ENCODE results near the gene SAFB2.
A peak's percentile ranks its signal among the peaks of the same experiment; 100 is the strongest.

SAFB2 gene

GRCh38 chr19:5603626-5604025, 18.9 kb downstream of the SAFB2 start:
- WGBS (ENCODE audit: extremely low coverage, insufficient coverage, insufficient read length), result no CpG with 5 or more reads among the region's 5 CpGs
- Histone ChIP-seq H3K23ac (ENCODE audit: low read length) (no peak overlapping the region), H3K18ac (ENCODE audit: low read length) (no peak overlapping the region)

DNA sequence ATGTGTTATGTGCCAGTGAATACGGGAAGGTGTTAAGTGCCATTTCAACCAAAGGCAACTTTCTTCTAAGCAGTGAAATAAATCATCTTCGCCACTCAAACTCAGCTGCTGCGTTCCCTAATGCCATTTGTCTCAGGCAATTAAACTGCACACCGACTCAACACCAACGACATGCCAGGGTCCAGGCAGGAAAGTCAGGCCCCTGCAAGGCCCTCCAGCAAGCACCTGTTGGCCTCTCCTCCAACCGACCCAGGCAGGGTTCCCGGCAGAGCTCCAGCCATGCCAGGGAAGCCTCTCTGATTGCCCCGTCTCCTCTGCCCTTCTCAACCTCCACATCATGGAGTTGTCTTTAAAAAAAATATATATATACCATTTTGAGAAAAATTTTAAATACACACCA, 21.8 kb downstream of the SAFB2 start:
- H3K9ac ChIP-seq (ENCODE audit: low read length), result no peak overlapping the region
- no peaks in the 10 kb centered on the region for H3K79me1 ChIP-seq (ENCODE audit: low read length)
- H3K4me2 ChIP-seq (ENCODE audit: low read length), result no peak overlapping the region
- H3K79me2 ChIP-seq (ENCODE audit: control insufficient read depth, insufficient read depth, low read length, poor library complexity), result no peaks in the 10 kb centered on the region
- WGBS (ENCODE audit: extremely low coverage, insufficient coverage, insufficient read length), result no CpG with 5 or more reads among the region's 8 CpGs
- H4K91ac ChIP-seq (ENCODE audit: low read depth, low read length), result no peak overlapping the region
- H3K14ac ChIP-seq (ENCODE audit: low read length), result no peak overlapping the region
- no peak overlapping the region for H4K12ac ChIP-seq (ENCODE audit: low read depth, low read length)
- no peak overlapping the region for H2AFZ ChIP-seq (ENCODE audit: insufficient read depth, low read length, poor library complexity)
- no peaks in the 10 kb centered on the region for H3K27me3 ChIP-seq (ENCODE audit: insufficient read depth, low read length)
- H2BK120ac ChIP-seq (ENCODE audit: insufficient read depth, low read length, poor library complexity), result no peak overlapping the region
- peaks cover 66 to 75% of the 10 kb centered on the region in 2 experiments for H3K36me3 ChIP-seq (ENCODE audit: control insufficient read depth in 1 of 2, insufficient read depth in 2 of 2, low read length in 2 of 2)
- no peak overlapping the region for H2BK12ac ChIP-seq (ENCODE audit: low read length)
- H4K8ac ChIP-seq (ENCODE audit: low read depth, low read length), result no peak overlapping the region
- H3K9me3 ChIP-seq (ENCODE audit: insufficient read depth, low read depth, low read length), result no peaks in the 10 kb centered on the region
- no peak overlapping the region for H3K18ac ChIP-seq (ENCODE audit: low read length)
- no peak overlapping the region for H3K4ac ChIP-seq (ENCODE audit: low read depth, low read length)
- no peak overlapping the region for H2AK5ac ChIP-seq (ENCODE audit: low read length)
- no peak for DNase-seq
- no peaks in the 10 kb centered on the region for H3K4me1 ChIP-seq (ENCODE audit: control insufficient read depth in 1 of 2, insufficient read depth in 2 of 2, low read length in 2 of 2)
- no peak overlapping the region for H3K27ac ChIP-seq (ENCODE audit: low read depth, low read length)
- no peak overlapping the region for H3K23ac ChIP-seq (ENCODE audit: low read length)
- no peak overlapping the region for H2BK5ac ChIP-seq (ENCODE audit: low read depth, low read length, poor library complexity)
- H3K4me3 ChIP-seq (ENCODE audit: low read depth, low read length), result no peak overlapping the region

More at GRCh38 chr19:5603626-5604025, 18.9 kb downstream of the SAFB2 start:
- no peak overlapping the region for H3K4ac ChIP-seq (ENCODE audit: low read depth, low read length)
- no peak overlapping the region for H3K14ac ChIP-seq (ENCODE audit: low read length)
- no peaks in the 10 kb centered on the region for H3K9me3 ChIP-seq (ENCODE audit: insufficient read depth, low read depth, low read length)
- no peak overlapping the region for H3K4me2 ChIP-seq (ENCODE audit: low read length)
- H2BK5ac ChIP-seq (ENCODE audit: low read depth, low read length, poor library complexity), result no peak overlapping the region
- no peak overlapping the region for H3K27ac ChIP-seq (ENCODE audit: low read depth, low read length)
- H3K79me1 ChIP-seq (ENCODE audit: low read length), result no peaks in the 10 kb centered on the region
- H2BK12ac ChIP-seq (ENCODE audit: low read length), result no peak overlapping the region
- H3K36me3 ChIP-seq (ENCODE audit: control insufficient read depth in 1 of 2, insufficient read depth in 2 of 2, low read length in 2 of 2), result peaks cover 58 to 74% of the 10 kb centered on the region in 2 experiments
- H2BK120ac ChIP-seq (ENCODE audit: insufficient read depth, low read length, poor library complexity), result no peak overlapping the region
- no peaks in the 10 kb centered on the region for H3K79me2 ChIP-seq (ENCODE audit: control insufficient read depth, insufficient read depth, low read length, poor library complexity)
- no peak overlapping the region for H3K9ac ChIP-seq (ENCODE audit: low read length)
- no peak overlapping the region for H4K91ac ChIP-seq (ENCODE audit: low read depth, low read length)
- H4K8ac ChIP-seq (ENCODE audit: low read depth, low read length), result no peak overlapping the region
- H2AFZ ChIP-seq (ENCODE audit: insufficient read depth, low read length, poor library complexity), result no peak overlapping the region
- no peak overlapping the region for H4K12ac ChIP-seq (ENCODE audit: low read depth, low read length)
- no peaks in the 10 kb centered on the region for H3K4me1 ChIP-seq (ENCODE audit: control insufficient read depth in 1 of 2, insufficient read depth in 2 of 2, low read length in 2 of 2)
- no peaks in the 10 kb centered on the region for H3K27me3 ChIP-seq (ENCODE audit: insufficient read depth, low read length)
- DNase-seq, result no peak
- no peak overlapping the region for H2AK5ac ChIP-seq (ENCODE audit: low read length)
- no peak overlapping the region for H3K4me3 ChIP-seq (ENCODE audit: low read depth, low read length)

DNA sequence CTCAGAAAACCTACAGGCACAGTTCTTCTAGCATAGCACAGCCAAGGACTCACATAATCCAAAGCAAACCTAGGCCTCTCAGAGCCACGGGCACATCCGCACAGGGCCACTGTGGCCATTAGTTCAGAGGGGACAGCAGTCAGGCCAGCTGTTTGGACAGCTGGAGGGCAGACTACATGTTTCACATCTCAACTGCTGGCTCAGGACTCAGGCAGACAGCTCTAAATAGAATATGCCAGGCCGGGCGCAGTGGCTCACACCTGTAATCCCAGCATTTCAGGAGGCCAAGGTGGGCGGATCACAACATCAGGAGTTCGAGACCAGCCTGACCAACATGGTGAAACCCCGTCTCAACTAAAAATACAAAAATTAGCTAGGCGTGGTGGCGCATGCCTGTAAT, 26.8 kb downstream of the SAFB2 start:
- no peak overlapping the region for H4K12ac ChIP-seq (ENCODE audit: low read depth, low read length)
- peaks cover 3% of the 10 kb centered on the region for H3K9me3 ChIP-seq (ENCODE audit: insufficient read depth, low read depth, low read length)
- H3K23ac ChIP-seq (ENCODE audit: low read length), result no peak overlapping the region
- no peak overlapping the region for H3K27ac ChIP-seq (ENCODE audit: low read depth, low read length)
- no peak overlapping the region for H2BK12ac ChIP-seq (ENCODE audit: low read length)
- H3K4ac ChIP-seq (ENCODE audit: low read depth, low read length), result no peak overlapping the region
- no CpG with 5 or more reads among the region's 9 CpGs for WGBS (ENCODE audit: extremely low coverage, insufficient coverage, insufficient read length)
- H2AFZ ChIP-seq (ENCODE audit: insufficient read depth, low read length, poor library complexity), result no peak overlapping the region
- no peaks in the 10 kb centered on the region for H3K79me1 ChIP-seq (ENCODE audit: low read length)
- no peak overlapping the region for H3K14ac ChIP-seq (ENCODE audit: low read length)
- H3K79me2 ChIP-seq (ENCODE audit: control insufficient read depth, insufficient read depth, low read length, poor library complexity), result no peaks in the 10 kb centered on the region
- H3K4me1 ChIP-seq (ENCODE audit: control insufficient read depth in 1 of 2, insufficient read depth in 2 of 2, low read length in 2 of 2), result no peaks in the 10 kb centered on the region
- no peak overlapping the region for H4K91ac ChIP-seq (ENCODE audit: low read depth, low read length)
- H2AK5ac ChIP-seq (ENCODE audit: low read length), result no peak overlapping the region
- H3K9ac ChIP-seq (ENCODE audit: low read length), result no peak overlapping the region
- no peak for DNase-seq
- H3K27me3 ChIP-seq (ENCODE audit: insufficient read depth, low read length), result no peaks in the 10 kb centered on the region
- H2BK5ac ChIP-seq (ENCODE audit: low read depth, low read length, poor library complexity), result no peak overlapping the region
- no peak overlapping the region for H3K18ac ChIP-seq (ENCODE audit: low read length)
- H2BK120ac ChIP-seq (ENCODE audit: insufficient read depth, low read length, poor library complexity), result no peak overlapping the region
- peaks cover 78 to 90% of the 10 kb centered on the region in 2 experiments for H3K36me3 ChIP-seq (ENCODE audit: control insufficient read depth in 1 of 2, insufficient read depth in 2 of 2, low read length in 2 of 2)
- H3K4me3 ChIP-seq (ENCODE audit: low read depth, low read length), result no peak overlapping the region
- no peak overlapping the region for H3K4me2 ChIP-seq (ENCODE audit: low read length)
- H4K8ac ChIP-seq (ENCODE audit: low read depth, low read length), result no peak overlapping the region

DNA sequence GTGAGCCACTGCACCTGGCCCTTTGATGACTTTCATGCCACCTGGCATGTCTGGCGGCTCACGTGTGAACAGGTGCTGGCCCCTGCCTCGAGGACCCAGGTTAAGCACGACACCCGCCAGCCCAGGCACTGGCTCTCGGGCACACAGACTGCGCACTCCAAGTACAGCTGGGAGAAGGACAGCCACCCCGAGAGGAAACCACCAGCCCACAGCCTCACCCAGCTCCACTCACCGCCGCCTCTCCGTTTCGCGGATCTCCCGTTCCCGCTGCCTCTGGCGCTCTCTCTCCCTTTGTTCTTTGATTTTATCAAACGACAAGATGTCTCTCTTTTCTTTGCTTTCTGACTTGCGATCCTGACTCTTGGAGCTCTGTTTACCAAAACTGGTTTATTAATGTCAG, 27.4 kb downstream of the SAFB2 start:
- no peaks in the 10 kb centered on the region for H3K27me3 ChIP-seq (ENCODE audit: insufficient read depth, low read length)
- H3K9me3 ChIP-seq (ENCODE audit: insufficient read depth, low read depth, low read length), result peaks cover 3% of the 10 kb centered on the region
- H3K27ac ChIP-seq (ENCODE audit: low read depth, low read length), result no peak overlapping the region
- no peak overlapping the region for H3K23ac ChIP-seq (ENCODE audit: low read length)
- H2BK120ac ChIP-seq (ENCODE audit: insufficient read depth, low read length, poor library complexity), result no peak overlapping the region
- no peak overlapping the region for H4K8ac ChIP-seq (ENCODE audit: low read depth, low read length)
- H3K18ac ChIP-seq (ENCODE audit: low read length), result no peak overlapping the region
- H3K4me2 ChIP-seq (ENCODE audit: low read length), result no peak overlapping the region
- H2BK5ac ChIP-seq (ENCODE audit: low read depth, low read length, poor library complexity), result no peak overlapping the region
- no peak overlapping the region for H4K91ac ChIP-seq (ENCODE audit: low read depth, low read length)
- H2BK12ac ChIP-seq (ENCODE audit: low read length), result no peak overlapping the region
- no peak overlapping the region for H2AK5ac ChIP-seq (ENCODE audit: low read length)
- no peaks in the 10 kb centered on the region for H3K79me1 ChIP-seq (ENCODE audit: low read length)
- DNase-seq, result no peak
- WGBS (ENCODE audit: extremely low coverage, insufficient coverage, insufficient read length), result no CpG with 5 or more reads among the region's 18 CpGs
- H3K9ac ChIP-seq (ENCODE audit: low read length), result no peak overlapping the region
- no peaks in the 10 kb centered on the region for H3K4me1 ChIP-seq (ENCODE audit: control insufficient read depth in 1 of 2, insufficient read depth in 2 of 2, low read length in 2 of 2)
- no peak overlapping the region for H3K4ac ChIP-seq (ENCODE audit: low read depth, low read length)
- no peak overlapping the region for H3K14ac ChIP-seq (ENCODE audit: low read length)
- no peaks in the 10 kb centered on the region for H3K79me2 ChIP-seq (ENCODE audit: control insufficient read depth, insufficient read depth, low read length, poor library complexity)
- H2AFZ ChIP-seq (ENCODE audit: insufficient read depth, low read length, poor library complexity), result no peak overlapping the region
- H3K36me3 ChIP-seq (ENCODE audit: control insufficient read depth in 1 of 2, insufficient read depth in 2 of 2, low read length in 2 of 2), result peaks cover 78 to 90% of the 10 kb centered on the region in 2 experiments
- H3K4me3 ChIP-seq (ENCODE audit: low read depth, low read length), result no peak overlapping the region
- H4K12ac ChIP-seq (ENCODE audit: low read depth, low read length), result peak overlapping the region; percentile 16

Measured in trophoblast cell (in vitro differentiated cells and primary cell).